Spleen (tissue), 11 donors: ENCODE data around the gene RHOF. TPM values are rescaled to one million over a fixed set of nuclear protein-coding genes. Genes with fewer than 3 reads are reported as not detected.

Experiments
- DNase-seq: peaks from one replicate; pipeline ENCODE4 v3.0.0-alpha.2; 2020
- H3K27ac ChIP-seq, 8 donors: fragments of 200-600 bp; sonication (generic) in 7 of 8; 1 replicate in 4 of 8; 2 replicates in 4 of 8; pipeline versions ENCODE4 v1.5.0 to v1.8.0; 2016 to 2021; ENCODE audit warnings: inconsistent platforms in 4 of 8, mild to moderate bottlenecking in 4 of 8, moderate library complexity in 1 of 8
- H3K27me3 ChIP-seq, 7 donors: fragments of 200-600 bp; sonication (generic) in 6 of 7; replicated peaks in 1 of 7; 1 replicate in 4 of 7; 2 replicates in 3 of 7; pipeline versions ENCODE4 v1.5.0 to v1.8.0; 2016 to 2021; ENCODE audit warnings: inconsistent platforms in 3 of 7, mild to moderate bottlenecking in 1 of 7
- H3K36me3 ChIP-seq, 6 donors: fragments of 200-600 bp; sonication (generic) in 5 of 6; 1 replicate in 4 of 6; 2 replicates in 2 of 6; pipeline versions ENCODE4 v1.5.0 to v1.8.0; 2016 to 2021; ENCODE audit warnings: inconsistent platforms in 2 of 6
- H3K4me1 ChIP-seq, 6 donors: fragments of 200-600 bp; sonication (generic) in 5 of 6; 1 replicate in 3 of 6; 2 replicates in 3 of 6; pipeline versions ENCODE4 v1.5.0 to v1.8.0; 2016 to 2021; ENCODE audit warnings: inconsistent platforms in 3 of 6
- H3K4me3 ChIP-seq, 8 donors: fragments of 200-600 bp; sonication (generic) in 7 of 8; 1 replicate in 4 of 8; 2 replicates in 4 of 8; pipeline versions ENCODE4 v1.5.0 to v1.8.0; 2016 to 2021; ENCODE audit warnings: inconsistent platforms in 4 of 8, mild to moderate bottlenecking in 4 of 8, moderate library complexity in 2 of 8
- H3K9me3 ChIP-seq, 8 donors: fragments of 200-600 bp; sonication (generic) in 7 of 8; 1 replicate in 4 of 8; 2 replicates in 4 of 8; pipeline versions ENCODE4 v1.5.0 to v1.8.0; 2016 to 2021; ENCODE audit warnings: inconsistent platforms in 4 of 8
- CTCF ChIP-seq, 11 experiments: fragments of 200-600 bp in 7 of 11; fragments of 450-650 bp in 4 of 11; sonication (generic) in 4 of 11; IDR thresholded peaks in 8 of 11; conservative IDR thresholded peaks in 3 of 11; 1 replicate in 7 of 11; 2 replicates in 4 of 11; pipeline versions ENCODE4 v1.4.0 to v1.8.0; 2016 to 2021; ENCODE audit warnings: antibody characterized with exemption in 11 of 11, inconsistent platforms in 4 of 11, mild to moderate bottlenecking in 1 of 11
- POLR2A ChIP-seq, 3 donors: fragments of 450-650 bp; IDR thresholded peaks; one replicate each; pipeline ENCODE4 v1.5.1; 2017; ENCODE audit warnings: antibody characterized with exemption in 3 of 3, mild to moderate bottlenecking in 1 of 3
- POLR2AphosphoS5 ChIP-seq, 3 donors: sonication (generic); formaldehyde crosslinking; IDR thresholded peaks; one replicate each; pipeline ENCODE4 v1.5.1; 2017; ENCODE audit warnings: antibody characterized with exemption in 3 of 3
- WGBS, 5 donors: extraction: QIAGEN DNeasy Blood & Tissue Kit in 3 of 5; methylation state at CpG; one replicate each; pipeline versions ENCODE4 v1.1.5 to v1.1.7; 2013 to 2018; 5-methylcytosine and 5-hydroxymethylcytosine counted together
- intact Hi-C: fragments of 100-400 bp; cut with DNase I; formaldehyde crosslinking; loops from one replicate; pipeline ENCODE4 v1.15.0; 2023; ENCODE audit warnings: low total_unique reads
- polyA plus RNA-seq, 3 donors: library from polyadenylated mRNA; stranded (reverse); fragments of 200-250 nt; gene quantifications; one replicate each; pipeline ENCODE4 v1.2.1, GENCODE V29; 2013
- total RNA-seq, 7 donors: library from RNA; depleted of rRNA in 3 of 7; stranded (reverse); fragments of >200 nt in 3 of 7; fragmentation: NEBNext Ultra II Directional in 4 of 7; extraction: Animal tissue kit (Norgen Biotek cat#: 25700) in 4 of 7; gene quantifications; one replicate each; pipeline versions ENCODE4 v1.1.0 to v1.2.1, GENCODE V29; 2016 to 2021
- donor health status: healthy with polysubstance abuse.
- donor health status: DM: no; HTN: no; CAD: no; lungs with moderate emphysema.
- donor health status: DM: no; HTN: no; CAD: no.
- donor health status: Bipolar disorder and iron deficiency.
- donor health status: healthy.
- donor health status: DM: no; HTN: no; CAD: no.
- donor health status: DM: yes; HTN: yes; CAD: no.

Gene RHOF
- total and polyA plus RNA-seq, 10 donors, result 18.4 to 71.7 (median 52.6) TPM

GRCh38 chr12:121830134-121830533, 36.6 kb upstream of the RHOF start:
- intact Hi-C loops, result no loop called here
- Histone ChIP-seq H3K9me3 (no peaks in the 10 kb centered on the region), H3K27me3 (no peaks in the 10 kb centered on the region), H3K27ac (no peak overlapping the region), H3K4me1 (peaks cover 0 to 11% (median 0%) of the 10 kb centered on the region in 6 donors), H3K4me3 (no peak overlapping the region), H3K36me3 (peaks cover 3 to 79% (median 60%) of the 10 kb centered on the region in 6 donors)
- 93 to 97% (median 94%) methylated on average over 22 to 23 of the region's 23 CpGs for WGBS, 5 donors
- no peak for TF ChIP-seq CTCF (IDR thresholded peaks at IDR 0.05 in 8 of 11, conservative IDR thresholded peaks at IDR 0.05 in 3 of 11)
- TF ChIP-seq POLR2A (IDR thresholded peaks at IDR 0.05), result no peak
- TF ChIP-seq POLR2AphosphoS5 (IDR thresholded peaks at IDR 0.05), result no peak
- no peak for DNase-seq

GRCh38 chr12:121829250-121829918, 35.9 kb upstream of the RHOF start:
- no peaks in the 10 kb centered on the region for H3K9me3 ChIP-seq
- intact Hi-C loops, result no loop called here
- TF ChIP-seq POLR2A (IDR thresholded peaks at IDR 0.05) (no peak), CTCF (IDR thresholded peaks at IDR 0.05 in 8 of 11, conservative IDR thresholded peaks at IDR 0.05 in 3 of 11) (no peak), POLR2AphosphoS5 (IDR thresholded peaks at IDR 0.05) (no peak)
- peak overlapping the region in 2 of 8 donors; percentile 27 to 42 for H3K27ac ChIP-seq
- 82 to 95% (median 91%) methylated on average over 7 of the region's 7 CpGs for WGBS, 5 donors
- H3K4me3 ChIP-seq, result no peak overlapping the region
- H3K27me3 ChIP-seq, result no peaks in the 10 kb centered on the region
- H3K4me1 ChIP-seq, result peaks cover 0 to 11% (median 0%) of the 10 kb centered on the region in 6 donors
- peaks cover 3 to 87% (median 62%) of the 10 kb centered on the region in 6 donors for H3K36me3 ChIP-seq
- no peak for DNase-seq

DNA sequence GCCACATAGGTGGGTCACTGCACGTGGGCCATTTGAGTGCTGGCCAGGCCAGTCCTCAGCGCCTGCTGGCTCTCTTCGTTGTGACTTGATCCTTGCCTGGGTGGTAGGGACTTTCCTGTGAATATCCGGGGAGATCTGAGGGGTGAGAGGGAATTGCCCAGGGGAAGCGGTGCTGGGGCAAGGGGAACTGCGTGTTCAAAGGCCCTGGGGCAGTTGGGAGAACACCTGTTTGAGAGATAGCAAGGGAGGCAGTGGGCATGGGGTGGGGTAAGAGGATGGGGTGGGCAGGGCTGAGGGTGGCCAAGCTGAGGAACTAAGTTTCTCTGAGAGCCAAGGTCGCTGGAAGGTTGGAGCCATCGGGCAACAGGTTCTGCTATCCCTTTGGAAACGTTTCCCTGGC, 35.3 kb upstream of the RHOF start:
- TF ChIP-seq POLR2A (IDR thresholded peaks at IDR 0.05) (no peak), CTCF (IDR thresholded peaks at IDR 0.05 in 8 of 11, conservative IDR thresholded peaks at IDR 0.05 in 3 of 11) (no peak), POLR2AphosphoS5 (IDR thresholded peaks at IDR 0.05) (no peak)
- WGBS, 5 donors, result 86 to 95% (median 88%) methylated on average over 9 of the region's 9 CpGs
- H3K4me1 ChIP-seq, result peaks cover 0 to 11% (median 0%) of the 10 kb centered on the region in 6 donors
- H3K9me3 ChIP-seq, result no peaks in the 10 kb centered on the region
- intact Hi-C loops, result no loop called here
- H3K36me3 ChIP-seq, result peaks cover 3 to 92% (median 68%) of the 10 kb centered on the region in 6 donors
- H3K27me3 ChIP-seq, result no peaks in the 10 kb centered on the region
- no peak overlapping the region for H3K4me3 ChIP-seq
- DNase-seq, result no peak
- H3K27ac ChIP-seq, result peak overlapping the region in 2 of 8 donors; percentile 27 to 42

- Histone ChIP-seq H3K9me3 (no peaks in the 10 kb centered on the region), H3K36me3 (peaks cover 3 to 97% (median 73%) of the 10 kb centered on the region in 6 donors), H3K27me3 (no peaks in the 10 kb centered on the region), H3K4me1 (peaks cover 0 to 11% (median 0%) of the 10 kb centered on the region in 6 donors), H3K27ac (no peak overlapping the region), H3K4me3 (no peak overlapping the region)
- 90 to 92% (median 91%) methylated on average over 8 of the region's 8 CpGs for WGBS, 5 donors
- DNase-seq, result no peak
- TF ChIP-seq CTCF (IDR thresholded peaks at IDR 0.05 in 8 of 11, conservative IDR thresholded peaks at IDR 0.05 in 3 of 11) (no peak), POLR2AphosphoS5 (IDR thresholded peaks at IDR 0.05) (no peak), POLR2A (IDR thresholded peaks at IDR 0.05) (no peak)
- intact Hi-C loops, result no loop called here
Measured at GRCh38 chr12:121828306-121828705, 34.8 kb upstream of the RHOF start.
